GM20000 (cell line): ENCODE measurements around the gene ZEB2.

Experiments used
- DNase-seq: peaks from one replicate; pipeline ENCODE4 v3.0.0; 2012; ENCODE audit warnings: low spot score
- CTCF ChIP-seq: IDR thresholded peaks from 2 replicates; pipeline ENCODE4 v1.5.1; 2012; ENCODE audit warnings: mild to moderate bottlenecking, control low read depth; ENCODE audit errors: extremely low read depth, missing control alignments

ZEB2 gene

GRCh38 chr2:144455987-144456386, 63.9 kb downstream of the ZEB2 start:
- no peak for DNase-seq
- TF ChIP-seq CTCF: no peak

- no peak for DNase-seq
- TF ChIP-seq CTCF: no peak
These were observed 65.2 kb downstream of the ZEB2 start for GRCh38 chr2:144454466-144455287.

GRCh38 chr2:144453486-144454158, 66.3 kb downstream of the ZEB2 start:
- no peak for DNase-seq
- TF ChIP-seq CTCF: no peak

GRCh38 chr2:144452989-144453336, 67.0 kb downstream of the ZEB2 start:
- DNase-seq: no peak

GRCh38 chr2:144452169-144452988, 67.5 kb downstream of the ZEB2 start:
- no peak for TF ChIP-seq CTCF
- no peak for DNase-seq

More at GRCh38 chr2:144452989-144453336, 67.0 kb downstream of the ZEB2 start:
- no peak for TF ChIP-seq CTCF

- no peak for TF ChIP-seq CTCF
These were observed 68.5 kb downstream of the ZEB2 start for GRCh38 chr2:144451443-144451842.

GRCh38 chr2:144449028-144449406, 70.9 kb downstream of the ZEB2 start:
- peak; percentile 6 for DNase-seq
- TF ChIP-seq CTCF: no peak

More at GRCh38 chr2:144451443-144451842, 68.5 kb downstream of the ZEB2 start:
- no peak for DNase-seq
